D721Med (cell line): ENCODE results near the gene CUX1.
"Not testable (repeated sequence)": the region's sequence is repeated elsewhere in the genome, so short reads cannot be mapped to it uniquely, and the experiment has no call there.

Source experiments
- DNase-seq: peaks from one replicate; pipeline ENCODE4 v3.0.0; 2011; ENCODE audit warnings: low spot score; ENCODE audit not compliant: insufficient read length
- FAIRE-seq: peaks from 2 replicates; lab custom pipeline; 2011; peaks lifted over from hg19 to GRCh38; lab: Jason Lieb, UNC
- CTCF ChIP-seq: IDR thresholded peaks from 2 replicates; pipeline ENCODE4 v1.5.1; 2012; ENCODE audit warnings: mild to moderate bottlenecking, control low read depth; ENCODE audit not compliant: insufficient read depth; ENCODE audit errors: missing control alignments

Gene CUX1

DNA sequence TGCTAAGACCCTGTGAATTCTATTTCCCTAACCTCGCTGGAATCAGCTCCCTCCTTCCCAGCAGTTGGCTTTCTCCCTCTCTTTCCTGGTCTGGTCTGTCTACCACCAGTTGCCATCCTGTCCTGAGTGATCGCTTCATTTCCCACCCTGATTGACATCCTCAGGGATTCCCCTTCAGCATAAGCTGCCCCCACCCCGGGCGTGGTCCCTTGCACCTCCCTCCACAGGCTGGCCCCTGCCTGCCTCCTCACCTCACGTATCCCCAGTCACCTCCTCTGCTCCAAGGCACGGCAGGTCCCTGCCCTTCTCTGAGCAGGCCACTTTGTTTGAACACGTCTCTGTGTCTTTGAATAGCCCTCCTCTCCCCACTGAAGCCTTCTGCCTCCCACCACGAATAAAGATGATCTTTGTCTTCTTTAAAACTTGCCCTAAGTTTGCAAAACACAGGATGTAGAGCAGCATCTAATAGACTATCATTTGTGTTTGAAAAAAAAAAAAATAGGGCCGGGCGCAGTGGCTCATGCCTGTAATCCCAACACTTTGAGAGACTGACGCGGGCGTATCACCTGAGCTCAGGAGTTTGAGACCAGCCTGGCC lies 233.5 kb downstream of the CUX1 start:
- FAIRE-seq, result no peak
- TF ChIP-seq CTCF, result no peak
- no peak for DNase-seq

GRCh38 chr7:102051736-102052135 lies 234.3 kb downstream of the CUX1 start:
- not testable (repeated sequence) for DNase-seq, FAIRE-seq

DNA sequence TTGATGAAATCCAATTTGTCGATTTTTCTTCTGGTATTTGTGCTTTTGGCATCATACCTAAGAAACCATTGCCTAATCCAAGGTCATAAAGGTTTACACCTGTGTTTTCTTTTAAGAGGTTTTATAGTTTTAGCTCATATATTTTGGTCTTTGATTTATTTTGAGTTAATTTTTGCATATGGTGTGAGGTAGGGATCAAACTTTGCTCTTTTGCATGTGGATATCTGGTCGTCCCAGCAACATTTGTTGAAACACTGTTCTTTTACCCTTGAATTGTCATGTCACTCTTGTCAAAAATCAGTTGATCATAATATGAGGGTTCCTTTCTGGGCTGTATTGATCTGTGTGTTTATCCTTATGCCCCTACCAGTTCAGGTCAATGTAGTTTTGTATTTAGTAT lies 236.7 kb downstream of the CUX1 start:
- no peak for DNase-seq
- FAIRE-seq, result no peak
- TF ChIP-seq CTCF, result no peak

GRCh38 chr7:102055181-102055976 lies 238.0 kb downstream of the CUX1 start:
- FAIRE-seq (no peak), DNase-seq (no peak)
- no peak for TF ChIP-seq CTCF

GRCh38 chr7:102059524-102059923 lies 242.1 kb downstream of the CUX1 start:
- FAIRE-seq, result no peak

DNA sequence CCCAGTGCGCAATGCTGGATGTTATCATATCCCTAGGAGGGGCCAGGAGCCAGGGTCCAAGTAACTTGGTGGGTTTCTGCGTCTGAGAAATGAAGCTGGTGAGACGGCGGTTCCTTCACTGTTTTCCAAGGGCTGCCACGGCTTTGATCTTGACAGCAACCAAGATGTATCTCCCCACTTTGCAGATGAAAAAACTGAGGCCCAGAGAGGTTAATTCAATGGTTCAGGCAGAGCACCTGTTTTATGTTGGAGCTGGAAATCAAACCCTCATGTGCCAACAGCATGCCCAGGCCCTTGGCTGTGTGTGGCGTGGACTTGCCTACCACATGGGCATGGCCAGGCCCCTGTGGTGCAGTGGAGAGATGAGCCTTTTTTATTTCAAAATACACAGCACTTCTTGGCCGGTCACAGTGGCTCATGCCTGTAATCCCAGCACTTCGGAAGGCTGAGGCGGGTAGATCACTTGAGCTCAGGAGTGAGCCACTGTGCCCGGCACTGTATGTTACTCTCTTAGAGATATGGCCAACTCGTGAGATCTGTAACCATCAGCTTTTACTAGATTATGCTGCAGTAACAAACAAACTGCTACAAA lies 244.0 kb downstream of the CUX1 start:
- DNase-seq, result no peak
- FAIRE-seq, result no peak
- no peak for TF ChIP-seq CTCF

More at GRCh38 chr7:102059524-102059923, 242.1 kb downstream of the CUX1 start:
- no peak for TF ChIP-seq CTCF
- DNase-seq, result no peak

DNA sequence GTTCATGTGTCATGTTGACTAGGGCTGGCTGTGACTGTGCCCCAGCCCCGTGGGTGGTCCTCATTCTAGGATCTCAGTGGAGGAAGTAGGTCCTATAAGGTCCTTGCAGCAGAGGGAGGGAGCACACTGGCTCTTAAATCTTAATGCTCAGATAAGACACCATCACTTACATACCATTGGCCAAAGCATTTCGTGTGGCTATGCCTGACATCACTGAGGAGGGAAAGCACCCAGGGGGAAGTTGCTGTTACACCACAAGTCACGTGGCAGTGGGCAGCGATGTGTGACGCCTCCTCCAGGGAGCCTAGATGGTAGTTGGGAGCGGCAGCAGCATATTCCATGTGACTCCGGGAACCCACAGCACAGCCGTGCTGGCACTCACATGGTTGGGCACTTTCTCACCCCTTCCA lies 244.6 kb downstream of the CUX1 start:
- DNase-seq (no peak), FAIRE-seq (no peak)
- TF ChIP-seq CTCF, result no peak
